Smooth muscle cell (in vitro differentiated cells): ENCODE data around the gene ARHGAP24. TPM values are rescaled to one million over a fixed set of nuclear protein-coding genes. Genes with fewer than 3 reads are reported as not detected.

Source experiments
- DNase-seq: peaks from one replicate; lab custom pipeline; 2025; ENCODE audit not compliant: unreplicated experiment; lab: John Stamatoyannopoulos, UW
- H2AFZ ChIP-seq: fragments of 200-600 bp; sonication (generic); 2 replicates; pipeline ENCODE4 v1.6.0; 2016; ENCODE audit warnings: antibody characterized with exemption, low read depth, mild to moderate bottlenecking
- H3F3A ChIP-seq: fragments of 200-600 bp; sonication (generic); 2 replicates; pipeline ENCODE4 v1.6.0; 2017; ENCODE audit warnings: antibody characterized with exemption, low read depth
- H3K27ac ChIP-seq: fragments of 200-600 bp; sonication (generic); 2 replicates; pipeline ENCODE4 v1.5.1; 2016; ENCODE audit warnings: low read depth, mild to moderate bottlenecking
- H3K27me3 ChIP-seq: fragments of 200-600 bp; sonication (generic); 2 replicates; pipeline ENCODE4 v1.6.1; 2016; ENCODE audit warnings: low read depth, mild to moderate bottlenecking
- H3K36me3 ChIP-seq: fragments of 200-600 bp; sonication (generic); 2 replicates; pipeline ENCODE4 v1.5.1; 2016; ENCODE audit warnings: low read depth
- H3K4me1 ChIP-seq: fragments of 200-600 bp; sonication (generic); 2 replicates; pipeline ENCODE4 v1.5.1; 2016; ENCODE audit warnings: low read depth
- H3K4me2 ChIP-seq: fragments of 200-600 bp; sonication (generic); 2 replicates; pipeline ENCODE4 v1.6.0; 2016; ENCODE audit warnings: mild to moderate bottlenecking
- H3K4me3 ChIP-seq: fragments of 200-600 bp; sonication (generic); 2 replicates; pipeline ENCODE4 v1.5.1; 2016; ENCODE audit warnings: mild to moderate bottlenecking
- H3K79me2 ChIP-seq: fragments of 200-600 bp; sonication (generic); 2 replicates; pipeline ENCODE4 v1.6.0; 2016; ENCODE audit warnings: low read depth, mild to moderate bottlenecking
- H3K9ac ChIP-seq: fragments of 200-600 bp; sonication (generic); 2 replicates; pipeline ENCODE4 v1.6.0; 2016; ENCODE audit warnings: low read depth
- H3K9me3 ChIP-seq: fragments of 200-600 bp; sonication (generic); replicated peaks from 2 replicates; pipeline ENCODE4 v1.5.1; 2016; ENCODE audit warnings: low read depth
- H4K20me1 ChIP-seq: fragments of 200-600 bp; sonication (generic); 2 replicates; pipeline ENCODE4 v1.6.0; 2016; ENCODE audit warnings: low read depth
- WGBS: methylation state at CpG from one replicate; pipeline ENCODE4 v1.1.7; 2016; ENCODE audit warnings: low lambda C conversion rate; 5-methylcytosine and 5-hydroxymethylcytosine counted together
- polyA plus RNA-seq: library from polyadenylated mRNA; unstranded; fragments of >200 nt; fragmentation: Nextera tagmentation; extraction: Ambion mirVana; gene quantifications from 2 replicates; pipeline ENCODE4 v1.2.1, GENCODE V29; 2016
- total RNA-seq: library from RNA; depleted of rRNA; stranded (reverse); fragments of >200 nt; gene quantifications from 2 replicates; pipeline ENCODE4 v1.2.3, GENCODE V29; 2014
- TF ChIP-seq, protein P1 (sequence below): fragments of 200-600 bp; sonication (generic); IDR thresholded peaks from 2 replicates; pipeline ENCODE4 v1.5.1; 2017; ENCODE audit warnings: borderline replicate concordance, mild to moderate bottlenecking, antibody characterized with exemption; ENCODE audit not compliant: insufficient read depth, poor library complexity, severe bottlenecking

Gene ARHGAP24
- total and polyA plus RNA-seq, 2 experiments from 2014 or later: 4.9 to 18.2 TPM

DNA sequence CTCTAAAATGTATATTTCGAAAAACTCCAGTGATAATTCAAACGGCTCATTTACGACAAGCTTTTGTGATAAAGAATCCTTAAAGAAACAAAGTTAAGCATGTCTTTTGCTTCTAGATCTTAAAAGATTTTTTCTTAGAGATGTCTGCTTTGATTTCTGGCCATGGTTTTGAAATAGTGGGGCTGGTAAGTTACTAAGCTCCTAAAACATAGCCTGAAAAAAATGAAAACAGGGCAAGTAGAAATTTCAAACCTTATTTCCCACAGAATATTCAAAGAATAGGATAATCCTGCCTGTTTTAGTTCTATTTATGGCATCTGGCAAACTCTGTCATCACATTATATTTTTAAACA is 318.3 kb downstream of the ARHGAP24 start:
- Histone ChIP-seq H3K4me2 (peak overlapping the region; percentile 50), H3K9ac (peak overlapping the region; percentile 1), H3K27me3 (no peaks in the 10 kb centered on the region), H3K4me1 (no peaks in the 10 kb centered on the region), H3K79me2 (no peaks in the 10 kb centered on the region), H3K4me3 (no peak overlapping the region), H3K9me3 (no peaks in the 10 kb centered on the region), H4K20me1 (no peaks in the 10 kb centered on the region), H3K27ac (peak overlapping the region; percentile 24), H2AFZ (no peak overlapping the region), H3F3A (no peaks in the 10 kb centered on the region), H3K36me3 (no peaks in the 10 kb centered on the region)
- 23% methylated on average over 3 of the region's 3 CpGs for WGBS
- no peak for DNase-seq
- TF ChIP-seq, protein P1, sequence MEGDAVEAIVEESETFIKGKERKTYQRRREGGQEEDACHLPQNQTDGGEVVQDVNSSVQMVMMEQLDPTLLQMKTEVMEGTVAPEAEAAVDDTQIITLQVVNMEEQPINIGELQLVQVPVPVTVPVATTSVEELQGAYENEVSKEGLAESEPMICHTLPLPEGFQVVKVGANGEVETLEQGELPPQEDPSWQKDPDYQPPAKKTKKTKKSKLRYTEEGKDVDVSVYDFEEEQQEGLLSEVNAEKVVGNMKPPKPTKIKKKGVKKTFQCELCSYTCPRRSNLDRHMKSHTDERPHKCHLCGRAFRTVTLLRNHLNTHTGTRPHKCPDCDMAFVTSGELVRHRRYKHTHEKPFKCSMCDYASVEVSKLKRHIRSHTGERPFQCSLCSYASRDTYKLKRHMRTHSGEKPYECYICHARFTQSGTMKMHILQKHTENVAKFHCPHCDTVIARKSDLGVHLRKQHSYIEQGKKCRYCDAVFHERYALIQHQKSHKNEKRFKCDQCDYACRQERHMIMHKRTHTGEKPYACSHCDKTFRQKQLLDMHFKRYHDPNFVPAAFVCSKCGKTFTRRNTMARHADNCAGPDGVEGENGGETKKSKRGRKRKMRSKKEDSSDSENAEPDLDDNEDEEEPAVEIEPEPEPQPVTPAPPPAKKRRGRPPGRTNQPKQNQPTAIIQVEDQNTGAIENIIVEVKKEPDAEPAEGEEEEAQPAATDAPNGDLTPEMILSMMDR: no peak

DNA sequence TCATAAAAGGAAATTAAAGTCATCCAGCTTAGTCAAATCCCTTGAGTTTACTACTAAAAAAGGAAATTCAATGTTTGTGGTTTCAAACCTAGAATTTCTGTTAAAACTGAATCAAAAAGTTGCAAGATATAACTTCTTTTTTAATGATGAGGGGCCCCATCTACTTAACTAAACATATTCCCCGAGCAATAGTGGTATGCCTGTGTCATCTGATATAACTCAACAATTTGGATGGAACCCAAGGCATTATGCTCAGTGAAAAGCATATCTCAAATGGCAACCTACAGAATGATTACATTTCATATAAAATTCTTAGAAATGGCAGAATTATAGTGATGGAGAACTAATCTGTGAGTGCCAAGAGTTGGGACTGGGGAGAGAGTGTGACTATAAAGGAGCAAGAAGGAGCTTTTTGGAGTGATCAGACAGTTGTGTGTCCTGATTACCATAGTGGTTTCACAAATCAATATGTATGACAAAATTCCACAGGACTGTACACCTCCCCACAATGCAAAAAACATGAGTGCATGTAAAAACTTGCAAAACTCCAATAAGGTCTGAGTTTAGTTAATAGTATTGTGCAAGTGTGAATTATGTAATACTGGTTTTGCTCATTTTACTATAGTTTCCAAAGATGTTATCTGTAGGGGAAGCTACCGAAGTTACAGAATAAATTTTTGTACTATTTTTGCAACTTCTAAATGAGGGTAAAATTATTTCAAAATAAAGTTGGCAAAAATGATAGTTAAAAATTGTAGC is 323.2 kb downstream of the ARHGAP24 start:
- Histone ChIP-seq H3K36me3 (no peaks in the 10 kb centered on the region), H2AFZ (no peak overlapping the region), H3K79me2 (no peaks in the 10 kb centered on the region), H3F3A (no peaks in the 10 kb centered on the region), H3K27me3 (no peaks in the 10 kb centered on the region), H4K20me1 (no peaks in the 10 kb centered on the region), H3K27ac (no peak overlapping the region), H3K4me2 (no peak overlapping the region), H3K4me1 (no peaks in the 10 kb centered on the region), H3K9ac (no peak overlapping the region), H3K4me3 (no peak overlapping the region), H3K9me3 (no peaks in the 10 kb centered on the region)
- no peak for DNase-seq
- WGBS: 93% methylated on average over 2 of the region's 2 CpGs
- TF ChIP-seq, protein P1: no peak

DNA sequence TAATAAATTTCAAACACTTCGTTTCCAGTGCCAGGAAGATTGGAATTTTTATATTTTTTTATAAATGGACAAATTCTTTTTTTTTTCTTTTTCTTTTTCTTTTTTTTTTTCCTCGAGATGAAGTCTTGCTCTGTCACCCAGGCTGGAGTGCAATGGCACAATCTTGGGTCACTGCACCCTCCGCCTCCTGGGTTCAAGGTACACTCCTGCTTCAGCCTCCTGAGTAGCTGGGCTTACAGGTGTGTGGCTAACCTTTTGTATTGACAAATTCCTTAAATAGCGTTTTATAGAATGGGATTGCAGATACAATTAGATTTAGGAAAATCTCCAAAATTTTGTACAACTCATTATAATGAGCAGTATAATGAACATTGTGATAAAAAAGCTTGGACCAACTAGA is 328.9 kb downstream of the ARHGAP24 start:
- no peak for DNase-seq
- Histone ChIP-seq H3K9me3 (no peaks in the 10 kb centered on the region), H3K36me3 (no peaks in the 10 kb centered on the region), H3K27ac (no peak overlapping the region), H3K79me2 (no peaks in the 10 kb centered on the region), H3K4me1 (no peaks in the 10 kb centered on the region), H3K27me3 (no peaks in the 10 kb centered on the region), H4K20me1 (no peaks in the 10 kb centered on the region), H3K9ac (no peak overlapping the region), H3F3A (no peaks in the 10 kb centered on the region), H2AFZ (no peak overlapping the region), H3K4me2 (no peak overlapping the region), H3K4me3 (no peak overlapping the region)
- WGBS: 87% methylated on average over 4 of the region's 4 CpGs
- TF ChIP-seq, protein P1: no peak

DNA sequence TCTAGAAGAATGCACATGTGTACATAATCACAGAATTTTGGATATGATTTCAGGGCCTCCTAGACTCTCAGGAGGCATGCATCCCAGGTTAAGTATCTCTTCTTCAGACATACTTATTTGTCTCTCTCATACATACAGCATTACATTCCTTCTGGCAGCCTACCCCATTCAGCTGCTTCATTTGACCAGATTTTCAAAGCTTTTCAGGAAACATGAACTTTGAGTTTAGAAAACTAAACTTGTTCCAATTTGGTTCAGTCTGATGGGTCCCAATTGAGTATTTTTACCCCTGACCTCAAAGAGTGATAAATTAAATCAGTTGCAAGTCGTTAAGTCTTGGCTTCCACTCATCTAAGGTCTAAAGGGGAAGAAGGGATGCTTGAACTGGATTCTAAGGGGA is 330.9 kb downstream of the ARHGAP24 start:
- TF ChIP-seq, protein P1: no peak
- no peak overlapping the region for H3K4me2 ChIP-seq
- H3K9ac ChIP-seq: no peak overlapping the region
- no peak overlapping the region for H2AFZ ChIP-seq
- H3K9me3 ChIP-seq: no peaks in the 10 kb centered on the region
- H3K27ac ChIP-seq: no peak overlapping the region
- WGBS: 81% methylated on average over 1 of the region's 1 CpG
- no peaks in the 10 kb centered on the region for H3K36me3 ChIP-seq
- no peak overlapping the region for H3K4me3 ChIP-seq
- H3F3A ChIP-seq: no peaks in the 10 kb centered on the region
- H3K27me3 ChIP-seq: no peaks in the 10 kb centered on the region
- no peaks in the 10 kb centered on the region for H3K4me1 ChIP-seq
- no peaks in the 10 kb centered on the region for H4K20me1 ChIP-seq
- no peak for DNase-seq
- no peaks in the 10 kb centered on the region for H3K79me2 ChIP-seq
